HepG2 (cell line): ENCODE results near the gene NXN. TPM values are rescaled to one million over a fixed set of nuclear protein-coding genes. Genes with fewer than 3 reads are reported as not detected.

Experiments used
- ATAC-seq: fragments of 200-7000 bp; cut with Tn5 transposase; 3 replicates; pipeline ENCODE4 v1.9.1; 2020; ENCODE audit warnings: mild to moderate bottlenecking, moderate library complexity
- BruUV-seq: library from RNA; stranded (reverse); fragments of 400-500 nt; replicated peaks from 2 replicates; lab custom pipeline; 2021; lab: Mats Ljungman, UMichigan
- CTCF ChIA-PET: fragments of 300-600 bp; formaldehyde crosslinking; extraction: SDS; loops from one replicate; lab custom pipeline; 2021; ENCODE audit warnings: low total read pairs, inconsistent platforms, low intra/inter-chr PET ratio; lab: Yijun Ruan, JAX
- POLR2A ChIA-PET: fragments of 350-600 bp; sonication (Branson Sonifier 250); formaldehyde crosslinking; loops from one replicate; lab custom pipeline; 2020; ENCODE audit warnings: antibody characterized with exemption, inconsistent platforms; lab: Yijun Ruan, JAX
- DNase-seq: peaks from one replicate; pipeline ENCODE4 v3.0.0-alpha.2; 2015; ENCODE audit warnings: low spot score
- FAIRE-seq: peaks from 3 replicates; lab custom pipeline; 2011; peaks lifted over from hg19 to GRCh38; lab: Jason Lieb, UNC
- H2AFZ ChIP-seq: one replicate; pipeline ENCODE4 v1.6.1; 2011; ENCODE audit warnings: low read length, inconsistent platforms
- H3K27ac ChIP-seq: fragments of 300-600 bp; 3 replicates; pipeline ENCODE4 v1.8.0; 2011; ENCODE audit warnings: mixed run types, mild to moderate bottlenecking, mixed read lengths, low read length, inconsistent platforms; ENCODE audit not compliant: insufficient read depth; ENCODE audit errors: extremely low read length
- H3K27me3 ChIP-seq, 2 experiments: fragments of 200-600 bp in 1 of 2; 2 replicates in 1 of 2; 3 replicates in 1 of 2; pipeline versions ENCODE4 v1.6.0 to v1.8.0; 2011; ENCODE audit warnings: low read length in 2 of 2, mild to moderate bottlenecking in 2 of 2, moderate library complexity in 2 of 2, inconsistent platforms in 1 of 2; ENCODE audit not compliant: insufficient read depth in 2 of 2, control insufficient read depth in 1 of 2
- H3K36me3 ChIP-seq, 2 experiments: fragments of 200-600 bp in 1 of 2; replicated peaks in 1 of 2; 2 replicates in 1 of 2; 3 replicates in 1 of 2; pipeline versions ENCODE4 v1.5.1 to v1.8.0; 2011; ENCODE audit warnings: low read length in 2 of 2, inconsistent platforms in 1 of 2; ENCODE audit not compliant: insufficient read depth in 2 of 2, control insufficient read depth in 1 of 2
- H3K4me1 ChIP-seq: 2 replicates; pipeline ENCODE4 v1.5.1; 2012; ENCODE audit warnings: low read length, inconsistent platforms; ENCODE audit not compliant: insufficient read depth
- H3K4me2 ChIP-seq: 2 replicates; pipeline ENCODE4 v1.6.0; 2011; ENCODE audit warnings: low read depth, low read length, inconsistent platforms
- H3K4me3 ChIP-seq, 3 experiments: fragments of 200-600 bp in 1 of 3; sonication (generic), shearing (Covaris generic) in 1 of 3; replicated peaks in 1 of 3; 2 replicates each; pipeline ENCODE4 v1.5.1; 2011 to 2016; ENCODE audit warnings: low read length in 3 of 3, inconsistent platforms in 2 of 3, low read depth in 2 of 3, mild to moderate bottlenecking in 2 of 3, control low read depth in 1 of 3, mixed read lengths in 1 of 3; ENCODE audit not compliant: insufficient read depth in 1 of 3
- H3K79me2 ChIP-seq: one replicate; pipeline ENCODE4 v1.6.1; 2011; ENCODE audit warnings: low read length, inconsistent platforms; ENCODE audit not compliant: insufficient read depth
- H3K9ac ChIP-seq: 2 replicates; pipeline ENCODE4 v1.6.0; 2011; ENCODE audit warnings: mild to moderate bottlenecking, low read depth, low read length, inconsistent platforms; ENCODE audit not compliant: insufficient read depth
- H3K9me3 ChIP-seq: 2 replicates; pipeline ENCODE4 v1.5.1; 2012; ENCODE audit warnings: mild to moderate bottlenecking, low read length
- H4K20me1 ChIP-seq: 2 replicates; pipeline ENCODE4 v1.6.0; 2011; ENCODE audit warnings: inconsistent platforms, mild to moderate bottlenecking, low read length, moderate library complexity; ENCODE audit not compliant: insufficient read depth
- CAMTA2 ChIP-seq: sonication (generic); formaldehyde crosslinking; IDR thresholded peaks from 2 replicates; pipeline ENCODE4 v1.4.0; 2020; ENCODE audit warnings: mild to moderate bottlenecking, missing genetic modification reagents, borderline replicate concordance
- FLYWCH1 ChIP-seq: sonication (generic); formaldehyde crosslinking; IDR thresholded peaks from 2 replicates; pipeline ENCODE4 v1.8.1; 2023; ENCODE audit warnings: mild to moderate bottlenecking, missing genetic modification reagents
- FOXP1 ChIP-seq, 2 experiments: fragments of 450-650 bp in 1 of 2; IDR thresholded peaks; 2 replicates each; pipeline ENCODE4 v1.6.1; 2017 to 2018; ENCODE audit warnings: antibody characterized with exemption in 1 of 2
- KAT8 ChIP-seq: IDR thresholded peaks from 2 replicates; pipeline ENCODE4 v1.6.1; 2016; ENCODE audit warnings: missing genetic modification reagents, missing compliant biosample characterization
- MIER2 ChIP-seq: IDR thresholded peaks from 2 replicates; pipeline ENCODE4 v1.6.1; 2016; ENCODE audit warnings: missing biosample characterization, missing genetic modification reagents
- PHB2 ChIP-seq: fragments of 450-650 bp; IDR thresholded peaks from 2 replicates; pipeline ENCODE4 v1.6.1; 2018; ENCODE audit not compliant: partially characterized antibody
- RXRB ChIP-seq: IDR thresholded peaks from 2 replicates; pipeline ENCODE4 v1.6.1; 2016; ENCODE audit warnings: borderline replicate concordance, missing genetic modification reagents, missing compliant biosample characterization
- SPEN ChIP-seq: sonication (generic); formaldehyde crosslinking; IDR thresholded peaks from 2 replicates; pipeline ENCODE4 v1.5.1; 2020; ENCODE audit warnings: low read depth, mild to moderate bottlenecking, missing genetic modification reagents
- TEAD2 ChIP-seq: sonication (generic); formaldehyde crosslinking; IDR thresholded peaks from 2 replicates; pipeline ENCODE4 v1.9.0; 2021; ENCODE audit warnings: missing genetic modification reagents
- TSC22D2 ChIP-seq: sonication (generic); formaldehyde crosslinking; IDR thresholded peaks from 2 replicates; pipeline ENCODE4 v1.5.1; 2020; ENCODE audit warnings: missing genetic modification reagents, mild to moderate bottlenecking, borderline replicate concordance
- ZFP62 ChIP-seq: sonication (generic); formaldehyde crosslinking; IDR thresholded peaks from 2 replicates; pipeline ENCODE4 v1.4.0; 2020; ENCODE audit warnings: missing genetic modification reagents
- ZNF121 ChIP-seq: sonication (generic); formaldehyde crosslinking; IDR thresholded peaks from 2 replicates; pipeline ENCODE4 v1.5.0; 2020; ENCODE audit warnings: mild to moderate bottlenecking, missing genetic modification reagents
- ZNF205 ChIP-seq: IDR thresholded peaks from 2 replicates; pipeline ENCODE4 v1.6.1; 2018; ENCODE audit warnings: missing biosample characterization, missing genetic modification reagents
- ZNF264 ChIP-seq: sonication (generic); formaldehyde crosslinking; IDR thresholded peaks from 2 replicates; pipeline ENCODE4 v1.4.0; 2020; ENCODE audit warnings: missing genetic modification reagents
- ZNF430 ChIP-seq: sonication (generic); formaldehyde crosslinking; IDR thresholded peaks from 2 replicates; pipeline ENCODE4 v1.9.0; 2021; ENCODE audit warnings: mild to moderate bottlenecking, missing genetic modification reagents
- ZNF589 ChIP-seq: sonication (generic); formaldehyde crosslinking; conservative IDR thresholded peaks from 2 replicates; pipeline ENCODE4 v1.8.0; 2022; ENCODE audit warnings: mild to moderate bottlenecking, moderate library complexity, missing genetic modification reagents
- ZNF615 ChIP-seq: sonication (generic); formaldehyde crosslinking; IDR thresholded peaks from 2 replicates; pipeline ENCODE4 v1.5.0; 2020; ENCODE audit warnings: mild to moderate bottlenecking, missing genetic modification reagents, borderline replicate concordance
- ZNF629 ChIP-seq: sonication (generic); formaldehyde crosslinking; conservative IDR thresholded peaks from 2 replicates; pipeline ENCODE4 v1.5.0; 2020; ENCODE audit warnings: missing genetic modification reagents
- ZNF777 ChIP-seq: sonication (generic); formaldehyde crosslinking; IDR thresholded peaks from 2 replicates; pipeline ENCODE4 v1.4.0; 2020; ENCODE audit warnings: missing genetic modification reagents
- ZSCAN30 ChIP-seq: sonication (generic); formaldehyde crosslinking; IDR thresholded peaks from 2 replicates; pipeline ENCODE4 v1.5.0; 2020; ENCODE audit warnings: mild to moderate bottlenecking, missing genetic modification reagents
- WGBS: methylation state at CpG from one replicate; pipeline ENCODE4 v1.1.6; 2017; ENCODE audit warnings: low lambda C conversion rate; 5-methylcytosine and 5-hydroxymethylcytosine counted together
- in situ Hi-C: cut with HindIII; loops from 2 replicates; pipeline ENCODE4 v1.10.0; 2017; ENCODE audit warnings: low pct_unique_long_range_greater_than_20kb; ENCODE audit not compliant: extremely low pct_ligation_motif_present
- intact Hi-C: fragments of 100-400 bp; cut with micrococcal nuclease; formaldehyde crosslinking; loops from one replicate; pipeline ENCODE4 v1.10.0; 2022; ENCODE audit not compliant: unreplicated experiment
- polyA plus RNA-seq, 8 experiments: library from polyadenylated mRNA; depleted of rRNA in 3 of 8; stranded (reverse) in 7 of 8; unstranded in 1 of 8; fragments of >200 nt; fragmentation: Illumina TruSeq in 4 of 8; extraction: Trizol in 4 of 8; gene quantifications; 2 replicates each; pipeline versions ENCODE4 v1.2.1 to v1.2.3, GENCODE V29; 2011 to 2016; ENCODE audit warnings: low read depth in 4 of 8, missing spikeins in 1 of 8, mixed read lengths in 1 of 8; ENCODE audit not compliant: insufficient read depth in 1 of 8
- total RNA-seq, 5 experiments: library from RNA; depleted of rRNA; stranded (reverse); fragments of >200 nt; fragmentation: Illumina TruSeq; extraction: Trizol; gene quantifications; 2 replicates each; pipeline ENCODE4 v1.2.3, GENCODE V29; 2016; ENCODE audit warnings: low read depth in 1 of 5

NXN gene
- total and polyA plus RNA-seq, 2 of the 13 experiments (the other 11 are each of a cell fraction or from before 2014, with no cell fraction given): 22.2 to 24.3 TPM

- BruUV-seq: no TSS peak
Measured at GRCh38 chr17:903691-904481, 75.7 kb downstream of the NXN start.

GRCh38 chr17:902463-902862 lies 77.1 kb downstream of the NXN start:
- FAIRE-seq: no peak
- no peak for TF ChIP-seq PHB2
- TF ChIP-seq SPEN (CRISPR knock-in tag): no peak
- no peak for TF ChIP-seq ZFP62 (CRISPR knock-in tag)
- no peak for TF ChIP-seq ZNF264 (CRISPR knock-in tag)
- TF ChIP-seq FLYWCH1 (CRISPR knock-in tag): no peak
- TF ChIP-seq TSC22D2: no peak
- no peak for TF ChIP-seq MIER2 (CRISPR knock-in tag)
- no peak for TF ChIP-seq ZNF777 (CRISPR knock-in tag)
- TF ChIP-seq ZNF205 (CRISPR knock-in tag): no peak
- no peak for TF ChIP-seq ZNF121 (CRISPR knock-in tag)
- TF ChIP-seq RXRB (CRISPR knock-in tag): no peak
- TF ChIP-seq KAT8 (CRISPR knock-in tag): no peak
- no peak for TF ChIP-seq ZNF589 (CRISPR knock-in tag)
- TF ChIP-seq CAMTA2: no peak
- TF ChIP-seq ZNF615 (CRISPR knock-in tag): no peak
- TF ChIP-seq TEAD2 (CRISPR knock-in tag): no peak
- no peak for TF ChIP-seq ZNF430 (CRISPR knock-in tag)
- no peak for TF ChIP-seq FOXP1 (IDR thresholded peaks at IDR 0.05)
- no peak for TF ChIP-seq FOXP1 (CRISPR knock-in tag; IDR thresholded peaks at IDR 0.05)

More at GRCh38 chr17:903691-904481, 75.7 kb downstream of the NXN start:
- H3K4me2 ChIP-seq: no peak overlapping the region
- ATAC-seq: no peak
- H3K27ac ChIP-seq: no peak overlapping the region
- no peaks in the 10 kb centered on the region for H3K27me3 ChIP-seq
- H3K79me2 ChIP-seq: no peaks in the 10 kb centered on the region
- H3K4me3 ChIP-seq: no peak overlapping the region
- H2AFZ ChIP-seq: no peak overlapping the region
- no peak overlapping the region for H3K9ac ChIP-seq
- no peaks in the 10 kb centered on the region for H4K20me1 ChIP-seq
- no peaks in the 10 kb centered on the region for H3K36me3 ChIP-seq
- no peaks in the 10 kb centered on the region for H3K9me3 ChIP-seq
- peaks cover 36% of the 10 kb centered on the region for H3K4me1 ChIP-seq
- ChIA-PET POLR2A (no interaction called here), CTCF (no interaction called here)
- in situ Hi-C loops: no loop called here
- no peak for DNase-seq
- TF ChIP-seq ZSCAN30 (CRISPR knock-in tag) (no peak), ZNF629 (0 out of 2 replicates have a peak, but pooled peaks have one; percentile 16)
- WGBS: 94% methylated on average over 34 of the region's 34 CpGs
- intact Hi-C loops: no loop called here
- no peak for FAIRE-seq

More at GRCh38 chr17:902463-902862, 77.1 kb downstream of the NXN start:
- intact Hi-C loops: no loop called here
- Histone ChIP-seq H3K4me3 (no peak overlapping the region), H3K79me2 (no peaks in the 10 kb centered on the region), H3K27ac (no peak overlapping the region), H3K9ac (no peak overlapping the region), H4K20me1 (no peaks in the 10 kb centered on the region), H3K4me2 (no peak overlapping the region), H3K36me3 (no peaks in the 10 kb centered on the region), H3K27me3 (no peaks in the 10 kb centered on the region), H3K9me3 (no peaks in the 10 kb centered on the region), H3K4me1 (peaks cover 30% of the 10 kb centered on the region), H2AFZ (no peak overlapping the region)
- WGBS: 98% methylated on average over 8 of the region's 8 CpGs
- no TSS peak for BruUV-seq
- ATAC-seq: no peak
- no peak for DNase-seq
- in situ Hi-C loops: no loop called here
- POLR2A ChIA-PET: no interaction called here
- CTCF ChIA-PET: no interaction called here
